ENCODE results near the gene BCAS4.

GRCh38 chr20:50762045-50762422 lies 32.8 kb upstream of the BCAS4 start:
- no peak for TF ChIP-seq CTCF (IDR thresholded peaks at IDR 0.05; ENCODE audit: insufficient read depth, low read depth, low read length)
- TF ChIP-seq EZH2 (IDR thresholded peaks at IDR 0.05; ENCODE audit: insufficient read depth, low read length): no peak
